GM12873 (cell line): ENCODE results near the gene C6orf120.

Experiments used
- CTCF ChIP-seq: IDR thresholded peaks from 2 replicates; pipeline ENCODE4 v1.5.1; 2012; ENCODE audit warnings: low read depth, mild to moderate bottlenecking, moderate library complexity, low read length, control low read depth; ENCODE audit not compliant: insufficient read depth; ENCODE audit errors: missing control alignments

The C6orf120 gene

DNA sequence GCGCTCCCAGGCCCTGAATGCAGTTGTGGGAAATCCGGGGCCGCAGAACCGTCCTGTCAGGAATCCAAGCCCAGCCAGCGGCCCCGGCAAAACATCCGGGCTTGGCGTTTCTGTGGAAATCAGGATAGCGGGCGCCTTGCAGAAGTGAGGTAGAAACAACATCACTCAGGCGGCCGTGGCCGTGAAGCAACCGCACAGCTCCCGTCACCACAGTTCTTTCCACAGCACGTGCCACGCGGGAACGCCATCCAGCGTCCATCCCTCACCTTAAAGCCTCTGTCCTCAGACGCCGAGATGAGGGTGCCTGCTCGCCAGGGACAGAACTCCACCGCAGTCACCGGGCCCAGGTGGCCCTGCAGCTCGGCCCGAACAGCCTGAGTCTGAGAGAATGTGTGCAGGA, 34.2 kb upstream of the C6orf120 start:
- TF ChIP-seq CTCF, result no peak

- TF ChIP-seq CTCF, result no peak
Observed at GRCh38 chr6:169668203-169668847, 33.6 kb upstream of the C6orf120 start.

GRCh38 chr6:169669147-169669546, 32.8 kb upstream of the C6orf120 start:
- no peak for TF ChIP-seq CTCF

DNA sequence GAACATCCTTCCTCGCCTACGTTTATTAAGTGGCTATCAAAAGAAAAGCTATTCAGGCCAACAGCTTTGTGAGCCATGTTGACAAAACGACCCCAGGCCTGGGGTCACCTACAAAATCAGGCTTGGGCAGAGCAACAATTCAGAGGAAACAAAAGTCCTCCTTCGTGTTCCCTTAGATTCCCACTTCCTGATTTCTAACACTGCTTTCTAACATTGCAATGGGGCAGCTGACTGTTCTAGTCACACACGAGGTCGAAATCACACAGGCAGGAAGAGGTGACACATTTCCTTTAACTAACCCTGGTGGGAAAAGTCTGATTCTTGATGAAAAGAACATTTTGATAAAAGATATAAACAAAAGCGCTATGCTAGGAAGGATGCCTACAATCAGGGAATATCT, 32.0 kb upstream of the C6orf120 start:
- TF ChIP-seq CTCF, result no peak

DNA sequence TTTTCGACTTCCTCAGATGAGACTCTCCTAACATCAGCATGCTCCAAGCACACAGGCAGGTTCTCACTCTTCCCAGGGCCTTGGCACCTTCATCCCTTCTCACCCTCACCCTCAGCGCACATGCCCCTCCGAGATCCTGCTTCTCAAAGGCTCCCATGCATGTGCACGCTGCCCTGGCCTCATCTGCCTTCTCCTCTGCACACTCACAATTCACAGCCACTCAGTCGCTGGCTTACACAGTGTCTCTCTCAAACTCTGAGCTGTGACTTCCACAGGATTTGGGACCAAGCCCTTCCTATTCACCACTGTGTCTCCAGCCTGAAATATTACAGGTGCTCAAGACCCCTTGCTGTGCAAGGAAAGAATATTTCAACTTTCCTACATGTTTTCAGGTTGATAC, 30.4 kb upstream of the C6orf120 start:
- no peak for TF ChIP-seq CTCF

DNA sequence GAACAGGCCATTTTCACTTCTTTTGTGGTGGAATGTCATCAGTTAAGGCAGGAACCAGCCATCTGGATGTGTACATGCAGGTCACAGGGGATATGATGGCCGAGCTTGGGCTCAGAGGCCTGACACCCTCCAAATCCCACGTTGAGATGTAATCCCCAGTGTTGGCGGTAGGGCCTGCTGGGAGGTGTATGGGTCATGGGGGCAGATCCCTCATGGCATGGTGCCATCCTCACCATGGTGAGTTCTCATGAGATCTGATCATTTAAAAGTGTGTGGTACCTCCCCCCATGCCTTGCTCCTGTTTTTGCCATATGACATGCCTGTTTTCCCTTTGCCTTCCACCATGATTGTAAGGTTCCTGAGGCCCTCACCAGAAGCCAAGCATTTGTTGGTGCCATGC, 26.9 kb upstream of the C6orf120 start:
- TF ChIP-seq CTCF, result no peak

- TF ChIP-seq CTCF, result no peak
Observed at GRCh38 chr6:169677096-169677495, 24.8 kb upstream of the C6orf120 start.

GRCh38 chr6:169678342-169678741, 23.6 kb upstream of the C6orf120 start:
- no peak for TF ChIP-seq CTCF
